ENCODE measurements around the gene TMC5. TPM values are rescaled to one million over a fixed set of nuclear protein-coding genes. Genes with fewer than 3 reads are reported as not detected.
A peak's percentile ranks its signal among the peaks of the same experiment; 100 is the strongest.

The TMC5 gene
- total and polyA plus RNA-seq, 2 of the 13 experiments (the other 11 are each of a cell fraction or from before 2014, with no cell fraction given): 0.09 to 0.41 TPM

DNA sequence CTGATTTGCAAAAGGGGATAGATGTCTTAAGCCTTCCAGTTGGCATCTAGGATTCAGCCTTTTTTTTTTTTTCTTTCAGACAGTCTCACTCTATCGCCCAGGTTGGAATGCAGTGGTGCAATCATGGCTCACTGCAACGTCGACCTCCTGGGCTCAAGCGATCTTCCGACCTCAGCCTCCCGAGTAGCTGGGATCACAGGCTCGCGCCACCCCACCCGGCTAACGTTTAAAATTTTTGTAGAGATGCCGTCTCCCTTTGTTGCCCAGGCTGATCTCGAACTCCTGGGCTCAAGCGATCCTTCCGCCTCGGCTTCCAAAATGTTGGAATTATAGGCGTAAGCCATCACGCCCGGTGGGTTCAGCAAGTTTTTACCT lies 105.5 kb downstream of the TMC5 start (continued):
- TF ChIP-seq, protein P1, sequence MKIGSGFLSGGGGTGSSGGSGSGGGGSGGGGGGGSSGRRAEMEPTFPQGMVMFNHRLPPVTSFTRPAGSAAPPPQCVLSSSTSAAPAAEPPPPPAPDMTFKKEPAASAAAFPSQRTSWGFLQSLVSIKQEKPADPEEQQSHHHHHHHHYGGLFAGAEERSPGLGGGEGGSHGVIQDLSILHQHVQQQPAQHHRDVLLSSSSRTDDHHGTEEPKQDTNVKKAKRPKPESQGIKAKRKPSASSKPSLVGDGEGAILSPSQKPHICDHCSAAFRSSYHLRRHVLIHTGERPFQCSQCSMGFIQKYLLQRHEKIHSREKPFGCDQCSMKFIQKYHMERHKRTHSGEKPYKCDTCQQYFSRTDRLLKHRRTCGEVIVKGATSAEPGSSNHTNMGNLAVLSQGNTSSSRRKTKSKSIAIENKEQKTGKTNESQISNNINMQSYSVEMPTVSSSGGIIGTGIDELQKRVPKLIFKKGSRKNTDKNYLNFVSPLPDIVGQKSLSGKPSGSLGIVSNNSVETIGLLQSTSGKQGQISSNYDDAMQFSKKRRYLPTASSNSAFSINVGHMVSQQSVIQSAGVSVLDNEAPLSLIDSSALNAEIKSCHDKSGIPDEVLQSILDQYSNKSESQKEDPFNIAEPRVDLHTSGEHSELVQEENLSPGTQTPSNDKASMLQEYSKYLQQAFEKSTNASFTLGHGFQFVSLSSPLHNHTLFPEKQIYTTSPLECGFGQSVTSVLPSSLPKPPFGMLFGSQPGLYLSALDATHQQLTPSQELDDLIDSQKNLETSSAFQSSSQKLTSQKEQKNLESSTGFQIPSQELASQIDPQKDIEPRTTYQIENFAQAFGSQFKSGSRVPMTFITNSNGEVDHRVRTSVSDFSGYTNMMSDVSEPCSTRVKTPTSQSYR (CRISPR knock-in tag; IDR thresholded peaks at IDR 0.05; ENCODE audit: borderline replicate concordance): no peak
- no peak for TF ChIP-seq ZFP82 (CRISPR knock-in tag; IDR thresholded peaks at IDR 0.05; ENCODE audit: borderline replicate concordance)
- TF ChIP-seq ZNF263 (CRISPR knock-in tag; IDR thresholded peaks at IDR 0.05): no peak
- TF ChIP-seq ZMYM2 (CRISPR knock-in tag; IDR thresholded peaks at IDR 0.05): peak; percentile 78; the same call in 1 of the 2 replicates
- 0 out of 4 replicates have a peak, but pooled peaks of 1 of the 2 experiments have one; percentile 17 for TF ChIP-seq REST (IDR thresholded peaks at IDR 0.05; ENCODE audit: borderline replicate concordance in 1 of 2, low read depth in 1 of 2, low read length in 2 of 2)
- TF ChIP-seq, protein P2, sequence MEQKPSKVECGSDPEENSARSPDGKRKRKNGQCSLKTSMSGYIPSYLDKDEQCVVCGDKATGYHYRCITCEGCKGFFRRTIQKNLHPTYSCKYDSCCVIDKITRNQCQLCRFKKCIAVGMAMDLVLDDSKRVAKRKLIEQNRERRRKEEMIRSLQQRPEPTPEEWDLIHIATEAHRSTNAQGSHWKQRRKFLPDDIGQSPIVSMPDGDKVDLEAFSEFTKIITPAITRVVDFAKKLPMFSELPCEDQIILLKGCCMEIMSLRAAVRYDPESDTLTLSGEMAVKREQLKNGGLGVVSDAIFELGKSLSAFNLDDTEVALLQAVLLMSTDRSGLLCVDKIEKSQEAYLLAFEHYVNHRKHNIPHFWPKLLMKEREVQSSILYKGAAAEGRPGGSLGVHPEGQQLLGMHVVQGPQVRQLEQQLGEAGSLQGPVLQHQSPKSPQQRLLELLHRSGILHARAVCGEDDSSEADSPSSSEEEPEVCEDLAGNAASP (CRISPR knock-in tag; IDR thresholded peaks at IDR 0.05; ENCODE audit: borderline replicate concordance): no peak
- no peak for TF ChIP-seq ZNF282 (IDR thresholded peaks at IDR 0.05; ENCODE audit: partially characterized antibody)
- no peak for TF ChIP-seq ZNF788 (CRISPR knock-in tag; IDR thresholded peaks at IDR 0.05; ENCODE audit: borderline replicate concordance)
- no peak for TF ChIP-seq ZNF296 (CRISPR knock-in tag; conservative IDR thresholded peaks at IDR 0.05)
- TF ChIP-seq ZNF607 (CRISPR knock-in tag; IDR thresholded peaks at IDR 0.05; ENCODE audit: borderline replicate concordance): no peak
- TF ChIP-seq ZNF318 (CRISPR knock-in tag; IDR thresholded peaks at IDR 0.05): no peak
- no peak for TF ChIP-seq ZBTB7B (CRISPR knock-in tag; IDR thresholded peaks at IDR 0.05)
- no peak for TF ChIP-seq ZNF10 (CRISPR knock-in tag; IDR thresholded peaks at IDR 0.05; ENCODE audit: borderline replicate concordance, low read depth)
